ENCODE results near the gene CFAP251.

DNA sequence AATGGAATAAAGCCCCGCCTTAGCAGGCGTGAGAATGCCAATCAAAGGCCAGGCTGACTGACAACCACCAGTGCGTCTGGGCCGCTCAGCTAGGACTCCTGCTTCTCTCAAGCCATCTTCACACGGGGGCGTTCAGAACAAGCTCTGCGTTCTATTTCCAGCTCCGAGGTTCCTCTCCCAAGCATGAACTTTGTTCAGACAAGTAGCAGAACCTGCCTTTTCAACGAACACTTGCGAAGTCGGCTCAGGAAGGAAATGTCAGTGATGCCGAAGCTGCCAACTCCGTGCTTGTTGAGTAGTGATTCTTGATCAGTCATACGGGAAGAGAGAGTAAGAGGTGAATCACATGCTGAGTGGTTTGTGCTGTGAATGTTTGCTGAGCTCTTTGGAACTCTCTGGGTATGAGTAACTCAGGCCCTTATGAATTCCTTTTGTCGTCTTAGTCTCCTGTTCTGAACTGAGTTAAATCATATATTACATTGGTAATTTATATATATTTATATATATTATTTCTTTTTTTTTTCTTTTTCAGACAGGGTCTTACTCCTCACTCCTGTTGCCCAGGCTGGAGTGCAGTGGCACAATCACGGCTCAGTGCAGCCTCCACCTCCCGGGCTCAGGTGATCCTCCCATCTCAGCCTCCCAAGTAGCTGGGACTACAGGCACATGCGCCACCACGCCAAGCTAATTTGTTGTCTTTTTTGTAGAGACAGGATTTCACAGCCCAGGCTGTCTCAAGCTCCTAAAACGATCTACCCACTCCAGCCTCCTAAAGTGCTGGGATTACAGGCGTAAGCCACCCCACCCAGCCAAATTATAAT lies 73.9 kb downstream of the CFAP251 start:
- TF ChIP-seq, protein P1, sequence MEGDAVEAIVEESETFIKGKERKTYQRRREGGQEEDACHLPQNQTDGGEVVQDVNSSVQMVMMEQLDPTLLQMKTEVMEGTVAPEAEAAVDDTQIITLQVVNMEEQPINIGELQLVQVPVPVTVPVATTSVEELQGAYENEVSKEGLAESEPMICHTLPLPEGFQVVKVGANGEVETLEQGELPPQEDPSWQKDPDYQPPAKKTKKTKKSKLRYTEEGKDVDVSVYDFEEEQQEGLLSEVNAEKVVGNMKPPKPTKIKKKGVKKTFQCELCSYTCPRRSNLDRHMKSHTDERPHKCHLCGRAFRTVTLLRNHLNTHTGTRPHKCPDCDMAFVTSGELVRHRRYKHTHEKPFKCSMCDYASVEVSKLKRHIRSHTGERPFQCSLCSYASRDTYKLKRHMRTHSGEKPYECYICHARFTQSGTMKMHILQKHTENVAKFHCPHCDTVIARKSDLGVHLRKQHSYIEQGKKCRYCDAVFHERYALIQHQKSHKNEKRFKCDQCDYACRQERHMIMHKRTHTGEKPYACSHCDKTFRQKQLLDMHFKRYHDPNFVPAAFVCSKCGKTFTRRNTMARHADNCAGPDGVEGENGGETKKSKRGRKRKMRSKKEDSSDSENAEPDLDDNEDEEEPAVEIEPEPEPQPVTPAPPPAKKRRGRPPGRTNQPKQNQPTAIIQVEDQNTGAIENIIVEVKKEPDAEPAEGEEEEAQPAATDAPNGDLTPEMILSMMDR (IDR thresholded peaks at IDR 0.05; ENCODE audit: poor library complexity) = no peak
- TF ChIP-seq EZH2 (IDR thresholded peaks at IDR 0.05; ENCODE audit: borderline replicate concordance) = no peak
